Measurements from ENCODE around the gene CA10.

GRCh38 chr17:51745993-51746392, 412.5 kb downstream of the CA10 start:
- TF ChIP-seq CTCF (IDR thresholded peaks at IDR 0.05; ENCODE audit: extremely low read depth in 1 of 2, insufficient read depth in 1 of 2, low read depth in 1 of 2, low read length in 2 of 2) (no peak), EZH2 (IDR thresholded peaks at IDR 0.05; ENCODE audit: borderline replicate concordance, low read depth, low read length, severe bottlenecking) (no peak), POLR2A (IDR thresholded peaks at IDR 0.05; ENCODE audit: low read depth, low read length) (no peak), GATA2 (IDR thresholded peaks at IDR 0.05; ENCODE audit: insufficient read depth, insufficient read length, low read depth, low read length) (no peak), POLR2AphosphoS5 (IDR thresholded peaks at IDR 0.05; ENCODE audit: insufficient read depth, low read depth, low read length) (no peak), MYC (IDR thresholded peaks at IDR 0.05; ENCODE audit: low read depth, low read length) (no peak), MAX (IDR thresholded peaks at IDR 0.05; ENCODE audit: insufficient read depth, insufficient read length) (no peak), JUN (IDR thresholded peaks at IDR 0.05; ENCODE audit: borderline replicate concordance, insufficient read depth, insufficient read length, low read depth) (no peak), FOS (IDR thresholded peaks at IDR 0.05; ENCODE audit: borderline replicate concordance, insufficient read depth, low read length) (no peak)
